HepG2 (cell line): ENCODE measurements around the gene STK36. TPM values are rescaled to one million over a fixed set of nuclear protein-coding genes. Genes with fewer than 3 reads are reported as not detected.
A peak's percentile ranks its signal among the peaks of the same experiment; 100 is the strongest.

Experiments used
- ASH2L ChIP-seq: fragments of 300-600, 200-600 bp; sonication (generic); IDR thresholded peaks from 2 replicates; pipeline ENCODE4 v1.7.0; 2017; ENCODE audit warnings: low read depth, mild to moderate bottlenecking, moderate library complexity, mixed read lengths, low read length; ENCODE audit not compliant: insufficient read length
- ATAD3A ChIP-seq: sonication (generic); formaldehyde crosslinking; IDR thresholded peaks from 2 replicates; pipeline ENCODE4 v1.4.0; 2020; ENCODE audit warnings: missing genetic modification reagents
- CEBPG ChIP-seq: IDR thresholded peaks from 2 replicates; pipeline ENCODE4 v1.6.1; 2016
- EED ChIP-seq: sonication (generic); formaldehyde crosslinking; IDR thresholded peaks from 2 replicates; pipeline ENCODE4 v1.5.0; 2020; ENCODE audit warnings: mild to moderate bottlenecking, missing genetic modification reagents
- EP300 ChIP-seq, 3 experiments: sonication (generic) in 1 of 3; formaldehyde crosslinking in 1 of 3; IDR thresholded peaks; 2 replicates each; pipeline versions ENCODE4 v1.5.1 to v1.6.1; 2011 to 2020; ENCODE audit warnings: low read depth in 2 of 3, low read length in 2 of 3, borderline replicate concordance in 1 of 3, improper control_type of control experiment in 1 of 3, mild to moderate bottlenecking in 1 of 3, missing genetic modification reagents in 1 of 3, moderate library complexity in 1 of 3
- HNF1B ChIP-seq: sonication (generic); formaldehyde crosslinking; IDR thresholded peaks from 2 replicates; pipeline ENCODE4 v1.5.1; 2020; ENCODE audit warnings: mild to moderate bottlenecking, moderate library complexity, missing genetic modification reagents
- HOXD1 ChIP-seq: sonication (generic); formaldehyde crosslinking; IDR thresholded peaks from 2 replicates; pipeline ENCODE4 v1.5.0; 2020; ENCODE audit warnings: missing genetic modification reagents
- ISL2 ChIP-seq: sonication (generic); formaldehyde crosslinking; IDR thresholded peaks from 2 replicates; pipeline ENCODE4 v1.5.0; 2020; ENCODE audit warnings: missing genetic modification reagents
- MAZ ChIP-seq, 2 experiments: sonication (generic) in 1 of 2; formaldehyde crosslinking in 1 of 2; IDR thresholded peaks; 2 replicates each; pipeline versions ENCODE4 v1.5.0 to v1.6.1; 2012 to 2020; ENCODE audit warnings: low read depth in 2 of 2, mild to moderate bottlenecking in 2 of 2, borderline replicate concordance in 1 of 2, improper control_type of control experiment in 1 of 2, low read length in 1 of 2, missing genetic modification reagents in 1 of 2, moderate library complexity in 1 of 2
- PCBP1 ChIP-seq: fragments of 200-400 bp; formaldehyde crosslinking; IDR thresholded peaks from 2 replicates; pipeline ENCODE4 v1.6.1; 2017; ENCODE audit warnings: mild to moderate bottlenecking, low read depth, low read length, borderline replicate concordance
- PRMT3 ChIP-seq: sonication (generic); formaldehyde crosslinking; IDR thresholded peaks from 2 replicates; pipeline ENCODE4 v1.8.1; 2022; ENCODE audit warnings: low read depth, mild to moderate bottlenecking, moderate library complexity, missing genetic modification reagents, borderline replicate concordance
- PRPF4 ChIP-seq: fragments of 200-400 bp; formaldehyde crosslinking; IDR thresholded peaks from 2 replicates; pipeline ENCODE4 v1.6.1; 2016; ENCODE audit warnings: low read length, low read depth; ENCODE audit not compliant: poor library complexity, severe bottlenecking
- SOX5 ChIP-seq: IDR thresholded peaks from 2 replicates; pipeline ENCODE4 v1.6.1; 2016; ENCODE audit warnings: borderline replicate concordance
- YEATS4 ChIP-seq: sonication (generic); formaldehyde crosslinking; IDR thresholded peaks from 2 replicates; pipeline ENCODE4 v1.4.0; 2020; ENCODE audit warnings: missing genetic modification reagents, borderline replicate concordance
- ZBTB20 ChIP-seq: sonication (generic); formaldehyde crosslinking; IDR thresholded peaks from 2 replicates; pipeline ENCODE4 v1.8.1; 2023; ENCODE audit warnings: missing genetic modification reagents, low read depth, mild to moderate bottlenecking, borderline replicate concordance
- ZHX1 ChIP-seq: sonication (generic); formaldehyde crosslinking; IDR thresholded peaks from 2 replicates; pipeline ENCODE4 v1.8.1; 2022; ENCODE audit warnings: low read depth, mild to moderate bottlenecking, missing genetic modification reagents
- ZMAT3 ChIP-seq: sonication (generic); formaldehyde crosslinking; conservative IDR thresholded peaks from 2 replicates; pipeline ENCODE4 v1.7.0; 2021; ENCODE audit warnings: missing genetic modification reagents
- ZMYM3 ChIP-seq: sonication (generic); formaldehyde crosslinking; IDR thresholded peaks from 2 replicates; pipeline ENCODE4 v1.5.1; 2020; ENCODE audit warnings: mild to moderate bottlenecking, missing genetic modification reagents
- ZNF160 ChIP-seq: sonication (generic); formaldehyde crosslinking; IDR thresholded peaks from 2 replicates; pipeline ENCODE4 v1.8.0; 2022; ENCODE audit warnings: mild to moderate bottlenecking, inconsistent platforms, missing genetic modification reagents
- ZNF235 ChIP-seq: sonication (generic); formaldehyde crosslinking; IDR thresholded peaks from 2 replicates; pipeline ENCODE4 v1.8.1; 2023; ENCODE audit warnings: mild to moderate bottlenecking, missing genetic modification reagents, borderline replicate concordance
- ZNF564 ChIP-seq: sonication (generic); formaldehyde crosslinking; IDR thresholded peaks from 2 replicates; pipeline ENCODE4 v1.8.1; 2023; ENCODE audit warnings: mild to moderate bottlenecking, missing genetic modification reagents
- ZNF605 ChIP-seq: sonication (generic); formaldehyde crosslinking; IDR thresholded peaks from 2 replicates; pipeline ENCODE4 v1.8.0; 2022; ENCODE audit warnings: mild to moderate bottlenecking, missing genetic modification reagents
- ZNF724P ChIP-seq: sonication (generic); formaldehyde crosslinking; IDR thresholded peaks from 2 replicates; pipeline ENCODE4 v1.8.0; 2022; ENCODE audit warnings: missing genetic modification reagents, borderline replicate concordance
- ZNF737 ChIP-seq: sonication (generic); formaldehyde crosslinking; IDR thresholded peaks from 2 replicates; pipeline ENCODE4 v1.5.0; 2020; ENCODE audit warnings: missing genetic modification reagents, mild to moderate bottlenecking, borderline replicate concordance
- ZNF766 ChIP-seq: sonication (generic); formaldehyde crosslinking; IDR thresholded peaks from 2 replicates; pipeline ENCODE4 v1.5.0; 2020; ENCODE audit warnings: missing genetic modification reagents, borderline replicate concordance
- polyA plus RNA-seq, 8 experiments: library from polyadenylated mRNA; depleted of rRNA in 3 of 8; stranded (reverse) in 7 of 8; unstranded in 1 of 8; fragments of >200 nt; fragmentation: Illumina TruSeq in 4 of 8; extraction: Trizol in 4 of 8; gene quantifications; 2 replicates each; pipeline versions ENCODE4 v1.2.1 to v1.2.3, GENCODE V29; 2011 to 2016; ENCODE audit warnings: low read depth in 4 of 8, missing spikeins in 1 of 8, mixed read lengths in 1 of 8; ENCODE audit not compliant: insufficient read depth in 1 of 8
- total RNA-seq, 5 experiments: library from RNA; depleted of rRNA; stranded (reverse); fragments of >200 nt; fragmentation: Illumina TruSeq; extraction: Trizol; gene quantifications; 2 replicates each; pipeline ENCODE4 v1.2.3, GENCODE V29; 2016; ENCODE audit warnings: low read depth in 1 of 5

The STK36 gene
- total and polyA plus RNA-seq, 2 of the 13 experiments (the other 11 are each of a cell fraction or from before 2014, with no cell fraction given) = 45.9 to 83.5 TPM

- TF ChIP-seq HOXD1 (CRISPR knock-in tag) = no peak
- no peak for TF ChIP-seq ZNF766 (CRISPR knock-in tag)
- peak; percentile 6; the same call in 1 of the 2 replicates for TF ChIP-seq ZHX1 (CRISPR knock-in tag)
- no peak for TF ChIP-seq ZNF724P
- TF ChIP-seq ZNF160 (CRISPR knock-in tag) = no peak
- no peak for TF ChIP-seq PRPF4
- peak; percentile 92 for TF ChIP-seq SOX5 (CRISPR knock-in tag)
- peak; percentile 21; the same call in 1 of the 2 replicates for TF ChIP-seq ZNF737 (CRISPR knock-in tag)
- TF ChIP-seq HNF1B (CRISPR knock-in tag) = peak; percentile 15; the same call in 1 of the 2 replicates
- no peak for TF ChIP-seq ATAD3A (CRISPR knock-in tag)
- TF ChIP-seq ZNF235 (CRISPR knock-in tag) = no peak
- peak; percentile 84 for TF ChIP-seq ISL2
- TF ChIP-seq ZNF564 (CRISPR knock-in tag) = no peak
- TF ChIP-seq CEBPG = peak; percentile 99
- TF ChIP-seq ZNF605 (CRISPR knock-in tag) = peak; percentile 69; the same call in 1 of the 2 replicates
- no peak for TF ChIP-seq PRMT3 (CRISPR knock-in tag)
- peak; percentile 46; the same call in 1 of the 2 replicates for TF ChIP-seq YEATS4 (CRISPR knock-in tag)
- TF ChIP-seq EED = no peak
- TF ChIP-seq MAZ (IDR thresholded peaks at IDR 0.05; ENCODE audit: borderline replicate concordance, low read depth, low read length) = no peak
- TF ChIP-seq MAZ (CRISPR knock-in tag; IDR thresholded peaks at IDR 0.05; ENCODE audit: low read depth) = peak; percentile 77
- peak; percentile 24 for TF ChIP-seq ASH2L
- 0 out of 2 replicates have a peak, but pooled peaks have one; percentile 67 for TF ChIP-seq ZMYM3 (CRISPR knock-in tag)
- peak; percentile 82; the same call in 1 of the 2 replicates for TF ChIP-seq ZBTB20 (CRISPR knock-in tag)
- peak in 1 of 2 experiments; percentile 93; a peak in 2 of 4 replicates for TF ChIP-seq EP300 (IDR thresholded peaks at IDR 0.05; ENCODE audit: low read depth in 2 of 2, low read length in 2 of 2)
- TF ChIP-seq EP300 (CRISPR knock-in tag; IDR thresholded peaks at IDR 0.05; ENCODE audit: borderline replicate concordance) = peak; percentile 95
- no peak for TF ChIP-seq PCBP1
- peak; percentile 95; the same call in 1 of the 2 replicates for TF ChIP-seq ZMAT3 (CRISPR knock-in tag)
Observed at GRCh38 chr2:218733171-218734021, 61.5 kb downstream of the STK36 start (continued).
